Skeletal muscle cell (primary cell): ENCODE data around the gene PARG.
"Not testable (repeated sequence)": the region's sequence is repeated elsewhere in the genome, so short reads cannot be mapped to it uniquely, and the experiment has no call there.

Source experiments
- DNase-seq: peaks from one replicate; pipeline ENCODE4 v3.0.0-alpha.2; 2010; ENCODE audit warnings: low read depth
- H3K4me3 ChIP-seq: 2 replicates; pipeline ENCODE4 v1.5.1; 2011; ENCODE audit warnings: low read depth, mild to moderate bottlenecking, control low read depth, low read length, moderate library complexity

PARG gene

DNA sequence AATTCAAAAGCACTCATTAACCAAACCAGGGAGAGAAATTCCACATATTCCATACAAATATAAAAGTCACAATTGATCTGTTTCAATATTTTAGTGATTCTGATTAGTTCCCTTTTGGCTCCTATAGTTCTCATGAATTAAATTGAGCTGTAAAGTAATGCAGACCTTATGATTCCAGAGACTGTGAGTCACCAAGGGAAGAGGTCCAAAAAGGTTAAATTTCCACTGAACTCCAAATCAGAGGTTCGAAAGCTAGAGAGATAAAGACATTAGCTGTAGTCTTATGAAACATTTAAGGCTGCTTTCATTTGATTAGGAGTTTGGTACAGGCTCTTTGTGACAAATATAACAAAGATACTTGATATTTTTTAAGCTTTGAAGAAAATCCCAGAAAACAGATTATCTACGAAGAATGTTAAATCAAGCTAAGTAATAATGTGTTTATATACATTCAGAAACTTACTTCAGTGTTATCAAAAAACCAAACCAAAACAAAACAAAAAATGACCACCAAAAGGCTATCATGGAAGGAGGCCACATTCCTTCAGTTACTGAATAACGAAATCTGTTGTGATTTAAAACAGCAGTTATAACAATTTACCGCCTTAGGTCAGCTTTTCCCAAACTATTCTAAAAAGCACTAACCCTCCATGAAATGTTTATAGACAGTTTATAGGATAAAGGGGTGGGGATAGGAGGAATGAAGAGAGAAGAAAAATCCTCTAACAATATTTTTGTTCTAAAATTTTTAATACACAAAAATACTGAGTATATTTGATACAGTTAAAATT, 33.3 kb downstream of the PARG start:
- H3K4me3 ChIP-seq, DNase-seq: not testable (repeated sequence)

- DNase-seq, H3K4me3 ChIP-seq: not testable (repeated sequence)
Measured at GRCh38 chr10:49903829-49904228, 38.0 kb downstream of the PARG start.

DNA sequence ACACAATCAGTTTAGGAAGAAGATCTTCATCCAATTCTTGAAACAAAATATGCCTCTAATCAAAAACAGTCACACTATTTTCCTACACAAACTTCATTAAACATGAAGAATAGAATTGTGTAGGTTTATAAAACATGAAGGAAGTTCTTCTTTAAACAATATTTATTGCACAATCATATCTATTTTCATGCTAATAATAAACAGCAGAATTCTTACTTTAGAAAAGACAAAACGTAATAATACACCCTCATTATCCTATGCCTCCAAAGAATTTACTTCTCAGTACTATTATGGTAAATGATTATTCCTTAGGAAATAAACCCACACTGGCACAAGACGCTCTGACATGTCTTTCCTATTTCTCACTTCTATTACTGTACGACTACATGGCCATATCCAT, 41.4 kb downstream of the PARG start:
- not testable (repeated sequence) for H3K4me3 ChIP-seq, DNase-seq

GRCh38 chr10:49899999-49900398, 41.8 kb downstream of the PARG start:
- DNase-seq, H3K4me3 ChIP-seq: not testable (repeated sequence)

- not testable (repeated sequence) for DNase-seq, H3K4me3 ChIP-seq
Measured at GRCh38 chr10:49890025-49890424, 51.8 kb downstream of the PARG start.

DNA sequence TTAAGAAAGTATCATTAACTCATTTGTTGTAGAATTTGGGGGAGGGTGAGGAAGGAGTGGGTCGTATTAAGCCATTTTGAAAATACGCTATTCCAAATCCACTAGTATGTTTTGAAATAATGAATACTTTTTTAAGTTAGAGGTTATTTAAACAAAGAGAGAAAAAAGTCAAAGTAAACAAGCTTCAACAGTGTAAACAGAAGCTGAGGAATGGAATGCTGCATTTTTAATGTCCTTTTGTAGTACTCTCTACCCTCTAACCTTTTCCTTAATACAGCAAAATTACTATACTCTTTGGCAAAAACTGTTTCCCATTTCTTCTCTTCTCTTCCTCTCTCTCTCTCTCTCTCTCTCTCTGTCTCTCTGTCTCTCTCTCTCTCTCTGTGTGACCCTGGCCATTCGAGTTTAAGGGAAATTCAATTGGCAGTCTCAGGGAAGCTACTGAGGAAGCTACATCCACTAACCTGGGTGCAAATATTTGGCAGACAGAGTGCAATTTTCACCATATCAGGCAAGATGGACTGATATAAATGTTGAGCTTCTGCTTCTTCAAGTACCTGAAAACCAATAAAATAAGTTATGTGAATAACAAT, 57.0 kb downstream of the PARG start:
- not testable (repeated sequence) for DNase-seq, H3K4me3 ChIP-seq

DNA sequence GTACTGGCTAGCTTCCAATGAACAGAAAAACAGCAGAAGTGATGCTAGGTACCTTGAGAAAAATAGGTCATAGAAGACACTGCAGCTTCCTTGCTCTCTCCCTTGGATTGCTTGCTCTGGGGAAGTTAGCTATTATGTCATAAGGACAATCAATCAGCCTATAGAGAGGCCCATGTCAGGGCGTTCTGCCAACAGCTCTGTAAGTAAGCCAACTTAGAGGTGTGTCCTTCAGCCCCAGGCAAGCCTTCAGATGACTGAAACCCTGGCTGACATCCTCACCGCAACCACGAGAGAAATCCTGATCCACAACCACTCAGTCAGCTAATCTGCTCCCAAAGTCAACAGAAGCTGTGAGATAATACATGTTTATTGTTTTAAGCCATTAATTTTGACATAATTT, 58.0 kb downstream of the PARG start:
- not testable (repeated sequence) for H3K4me3 ChIP-seq, DNase-seq

DNA sequence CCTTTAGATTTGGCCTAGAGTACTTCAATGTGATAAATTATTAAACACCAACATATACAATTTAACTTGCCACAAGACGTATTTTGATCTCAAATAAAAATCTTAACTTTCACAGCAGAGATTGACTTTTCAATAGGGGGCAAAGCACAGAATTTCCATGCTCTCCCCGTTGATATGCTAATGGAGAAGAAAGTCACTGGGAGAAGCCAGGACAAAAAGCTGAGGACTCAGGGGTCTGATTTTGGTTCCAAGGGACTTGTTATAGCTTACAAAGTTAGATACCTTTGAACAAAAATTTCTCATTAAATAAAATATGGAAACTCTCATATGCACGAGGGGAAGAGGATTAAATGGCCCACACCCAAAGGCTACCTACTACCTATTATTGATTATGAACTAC, 59.5 kb downstream of the PARG start:
- H3K4me3 ChIP-seq, DNase-seq: not testable (repeated sequence)

GRCh38 chr10:49872740-49873139, 69.1 kb downstream of the PARG start:
- not testable (repeated sequence) for H3K4me3 ChIP-seq, DNase-seq

DNA sequence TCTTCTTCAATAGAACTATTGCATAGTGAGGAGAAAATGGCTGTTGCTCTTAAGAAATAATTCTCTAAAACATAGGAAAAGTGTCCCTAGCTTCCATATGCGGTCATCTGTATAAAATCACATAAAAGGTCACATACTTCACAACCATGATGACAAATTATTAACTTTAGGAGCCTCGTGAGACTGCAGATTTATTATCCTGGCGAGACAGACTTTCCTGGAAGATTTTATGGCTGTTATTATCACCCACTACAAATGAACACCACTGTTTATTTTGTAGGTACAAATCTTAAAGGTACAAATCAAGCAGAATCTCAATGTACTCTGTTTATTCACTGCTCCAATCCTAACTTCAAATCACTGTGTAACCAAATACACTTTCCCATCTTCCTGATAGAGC, 70.4 kb downstream of the PARG start:
- DNase-seq, H3K4me3 ChIP-seq: not testable (repeated sequence)

- not testable (repeated sequence) for DNase-seq, H3K4me3 ChIP-seq
Measured at GRCh38 chr10:49859933-49860332, 81.9 kb downstream of the PARG start.

DNA sequence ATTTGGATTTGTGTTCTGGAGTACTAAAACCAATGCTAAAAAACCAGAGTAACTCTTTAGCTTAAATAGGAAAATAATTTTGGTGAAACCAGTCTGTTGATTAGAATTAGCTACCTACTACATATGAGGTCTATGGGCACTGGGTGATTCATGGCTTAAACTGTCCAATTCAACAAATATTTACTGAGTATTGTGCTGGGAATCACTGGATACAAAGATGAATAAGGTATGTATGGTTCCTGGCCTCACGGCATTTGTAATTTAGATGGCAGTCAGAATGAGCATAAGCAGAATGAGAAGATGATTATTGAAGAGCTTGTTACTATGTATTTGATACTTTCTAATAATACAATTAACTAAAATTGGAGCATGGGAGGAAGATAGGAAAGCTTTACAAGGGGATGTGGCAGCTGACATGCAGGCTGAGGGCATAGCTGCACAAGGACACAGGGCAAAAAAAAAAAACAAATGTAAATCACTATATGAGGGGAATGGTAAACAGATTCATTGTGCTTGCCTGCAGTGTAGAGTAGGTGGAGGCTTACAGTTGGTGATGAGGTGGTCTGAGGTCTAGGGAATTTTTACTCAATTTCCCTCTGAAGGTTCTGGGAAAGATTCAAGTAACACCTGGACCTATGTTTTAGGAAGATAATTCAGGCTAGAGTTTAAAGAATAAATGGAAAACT, 83.0 kb downstream of the PARG start:
- H3K4me3 ChIP-seq, DNase-seq: not testable (repeated sequence)

DNA sequence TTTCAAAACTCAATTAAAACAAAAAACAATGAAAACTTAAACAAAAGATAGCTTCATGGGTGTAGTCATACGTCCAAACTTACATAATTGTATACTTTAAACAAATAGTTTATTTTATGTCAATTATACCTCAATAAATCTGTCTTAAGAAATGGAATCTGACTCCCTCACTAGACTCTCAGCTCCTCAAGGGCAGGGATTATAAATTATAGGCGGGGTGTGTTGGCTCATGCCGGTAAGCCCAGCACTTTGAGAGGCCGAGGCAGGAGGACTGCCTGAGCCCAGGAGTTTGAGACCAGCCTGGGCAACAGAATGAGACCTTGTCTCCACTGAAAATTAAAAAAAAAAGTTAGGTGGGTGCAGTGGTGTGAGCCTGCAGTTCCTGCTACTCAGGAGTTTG, 92.3 kb downstream of the PARG start:
- H3K4me3 ChIP-seq, DNase-seq: not testable (repeated sequence)

GRCh38 chr10:49844775-49845595, 96.8 kb downstream of the PARG start:
- DNase-seq = no peak

DNA sequence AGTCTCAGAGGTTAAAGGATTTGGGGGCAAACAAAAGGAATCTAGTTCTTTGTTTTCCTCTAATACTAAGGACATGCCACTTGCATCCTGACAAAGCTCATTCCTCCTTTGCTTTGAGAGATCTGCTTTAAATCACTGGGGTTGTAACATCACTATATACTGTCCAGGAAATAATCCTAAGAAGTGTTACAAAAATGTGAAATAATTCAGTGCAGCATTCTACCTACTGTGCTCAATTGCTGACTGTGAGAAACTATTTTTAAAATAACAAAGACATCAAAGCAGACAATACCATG, 99.5 kb downstream of the PARG start:
- not testable (repeated sequence) for DNase-seq, H3K4me3 ChIP-seq

More at GRCh38 chr10:49844775-49845595, 96.8 kb downstream of the PARG start:
- no peak overlapping the region for H3K4me3 ChIP-seq

DNA sequence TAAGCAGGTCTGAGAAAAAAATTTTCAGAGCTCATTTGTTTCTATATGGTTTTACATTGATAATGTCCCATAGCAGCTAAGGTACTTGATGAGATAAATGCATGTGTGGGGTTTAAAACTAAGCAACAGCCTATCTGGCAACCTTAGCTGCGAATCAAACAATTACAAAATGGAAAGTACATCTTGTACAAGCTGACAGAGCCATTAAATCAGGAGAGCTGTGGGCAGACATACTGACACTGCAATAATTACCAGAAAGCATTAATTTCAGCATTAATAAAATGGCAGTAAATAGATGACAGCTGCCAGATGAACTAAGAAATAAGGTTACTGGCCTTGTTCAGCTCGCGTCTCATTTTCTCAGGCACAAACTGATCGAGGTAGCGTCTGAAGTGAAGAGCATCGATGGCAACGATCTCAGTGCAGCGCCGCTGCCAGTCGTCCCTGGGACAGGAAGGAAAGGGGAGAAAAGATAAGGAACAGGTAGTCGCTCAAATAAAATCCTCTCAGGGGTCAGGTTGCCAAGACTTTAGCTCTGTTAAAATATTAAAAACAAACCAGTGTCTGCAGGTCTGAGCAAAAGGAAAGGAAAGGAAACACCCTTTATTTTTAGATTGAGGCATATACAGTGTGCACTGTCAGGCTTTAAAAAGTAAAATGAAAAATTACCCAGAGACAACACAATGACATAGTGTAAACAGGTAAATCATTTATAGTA, 100.1 kb downstream of the PARG start:
- H3K4me3 ChIP-seq = no peak overlapping the region
- DNase-seq = no peak

GRCh38 chr10:49837685-49838084, 104.1 kb downstream of the PARG start:
- DNase-seq = no peak

GRCh38 chr10:49837051-49837478, 104.8 kb downstream of the PARG start:
- DNase-seq = no peak
- H3K4me3 ChIP-seq = no peak overlapping the region

More at GRCh38 chr10:49837685-49838084, 104.1 kb downstream of the PARG start:
- H3K4me3 ChIP-seq = no peak overlapping the region

DNA sequence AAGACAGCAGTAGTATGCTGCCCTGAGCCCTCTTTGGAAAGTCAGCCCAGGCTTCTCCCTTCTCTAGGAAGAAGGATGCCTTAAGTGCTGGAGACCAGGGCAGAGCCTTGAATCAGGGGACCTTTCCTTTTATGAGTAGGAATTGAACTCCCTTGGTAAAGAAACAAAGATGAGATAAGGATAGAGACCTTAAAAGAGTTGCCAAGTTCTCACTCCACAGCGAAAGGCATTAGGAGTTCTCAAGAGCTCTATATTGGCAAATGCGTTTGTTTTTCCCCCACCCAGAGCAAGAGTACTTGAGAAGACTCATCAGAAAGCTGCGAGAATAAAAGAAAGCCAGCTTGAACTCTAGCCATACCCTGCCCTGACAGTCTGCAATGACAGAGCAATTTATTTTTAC, 106.9 kb downstream of the PARG start:
- no peak for DNase-seq
- H3K4me3 ChIP-seq = no peak overlapping the region
